CD4-positive, alpha-beta T cell treated with Interleukin-17A for 4 hours (primary cell): ENCODE measurements around the gene TOX2.

ENCODE experiments used
- DNase-seq: peaks from one replicate; pipeline ENCODE4 v3.0.0-alpha.2; 2020; ENCODE audit warnings: mixed read lengths

Gene TOX2

DNA sequence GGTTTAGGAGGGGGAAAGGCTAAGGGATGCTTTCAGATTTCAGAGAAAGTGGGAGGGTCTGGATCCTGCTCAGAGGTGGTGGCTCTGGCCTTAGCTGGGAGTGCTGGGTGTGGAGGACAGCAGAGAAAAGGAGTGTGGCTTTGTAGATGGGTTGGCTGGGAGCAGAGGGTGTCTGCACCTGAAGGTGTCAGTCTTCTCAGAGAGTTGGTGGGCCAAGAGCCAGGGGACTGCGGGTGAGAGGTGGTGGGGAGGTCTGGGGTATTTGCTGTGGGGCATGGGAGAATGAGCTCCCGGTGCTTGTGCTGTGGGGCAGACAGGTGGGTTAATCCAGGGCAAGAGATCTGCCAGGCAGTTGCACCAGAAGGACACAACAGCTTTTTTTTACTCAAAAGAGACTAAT lies 67.4 kb downstream of the TOX2 start:
- DNase-seq = no peak

DNA sequence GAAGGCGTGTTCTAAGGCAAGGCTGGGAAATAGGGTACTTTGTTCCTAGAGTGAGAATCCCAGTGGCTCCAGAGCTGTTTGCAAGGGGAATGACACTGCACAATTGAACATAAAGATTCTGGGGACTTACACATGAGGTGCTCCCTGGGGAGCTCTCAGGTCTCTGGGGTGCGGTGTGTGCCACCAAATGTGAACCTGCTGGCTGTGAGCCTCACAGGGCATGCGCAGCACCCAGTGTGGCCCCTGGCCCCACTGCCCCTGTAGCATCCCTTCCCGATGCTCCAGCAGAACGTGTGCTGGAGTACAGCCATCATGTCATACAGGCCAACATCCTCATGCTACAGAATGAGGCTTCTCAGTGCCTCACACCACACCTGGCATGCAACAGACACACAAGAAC lies 68.2 kb downstream of the TOX2 start:
- no peak for DNase-seq

DNA sequence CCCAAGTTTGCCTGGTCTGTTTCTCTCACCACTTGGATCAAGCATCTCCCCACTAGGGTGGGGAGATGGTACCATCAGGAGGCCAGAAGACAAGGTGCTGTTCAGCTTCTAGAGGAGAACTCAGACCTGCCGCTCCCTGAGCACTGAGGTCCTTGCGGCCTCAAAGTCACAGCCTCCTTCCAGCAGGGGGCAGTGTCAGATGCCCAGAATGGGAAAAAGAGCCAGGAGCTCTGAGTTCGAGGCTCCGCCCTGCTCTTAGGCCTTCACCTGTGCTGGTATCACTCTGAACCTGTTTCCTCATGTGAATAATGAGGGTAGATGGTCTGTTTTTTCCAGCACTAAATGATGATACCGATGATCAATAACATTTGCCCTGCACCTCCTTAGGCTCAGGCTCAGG lies 68.7 kb downstream of the TOX2 start:
- DNase-seq = peak; percentile 47

DNA sequence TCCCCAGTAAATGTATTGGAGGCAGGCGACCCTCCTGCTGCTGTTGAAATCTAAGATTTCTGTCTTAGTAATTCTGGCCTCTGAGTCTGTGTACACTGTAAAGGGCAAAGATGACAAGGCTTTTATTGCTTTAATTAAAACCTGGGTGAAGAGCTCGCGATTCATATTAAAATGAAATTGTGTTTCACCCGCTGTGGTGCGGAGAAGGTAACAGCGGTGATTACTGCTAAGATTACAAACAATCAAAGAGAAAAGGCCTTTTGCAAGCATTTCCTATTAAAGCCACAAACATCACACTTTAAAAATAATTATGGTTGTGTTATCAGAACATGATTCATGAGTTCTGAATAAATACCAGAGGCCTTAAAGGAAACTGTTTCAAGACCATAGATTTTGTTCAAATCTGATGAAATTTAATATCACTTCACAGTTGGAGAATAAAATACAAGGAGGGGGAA lies 69.3 kb downstream of the TOX2 start:
- no peak for DNase-seq

DNA sequence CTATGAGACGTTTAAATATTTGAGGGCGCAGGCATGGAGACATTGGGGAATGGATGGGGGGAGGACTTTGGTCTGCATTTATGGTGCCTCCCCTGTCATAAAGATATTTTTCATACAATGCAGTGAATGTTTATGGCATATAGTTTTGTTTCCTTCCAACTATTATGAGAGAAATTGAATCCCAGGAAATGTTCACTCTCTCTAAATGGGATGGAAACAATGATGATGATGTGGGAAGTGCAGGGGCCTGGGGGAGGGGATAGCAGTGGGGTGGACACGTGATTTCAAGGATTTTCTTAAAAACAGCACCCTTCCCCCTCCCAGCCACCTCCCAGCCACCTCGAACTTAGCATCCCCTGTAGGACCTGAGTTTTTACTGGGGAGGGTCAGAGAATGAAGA lies 69.9 kb downstream of the TOX2 start:
- no peak for DNase-seq

DNA sequence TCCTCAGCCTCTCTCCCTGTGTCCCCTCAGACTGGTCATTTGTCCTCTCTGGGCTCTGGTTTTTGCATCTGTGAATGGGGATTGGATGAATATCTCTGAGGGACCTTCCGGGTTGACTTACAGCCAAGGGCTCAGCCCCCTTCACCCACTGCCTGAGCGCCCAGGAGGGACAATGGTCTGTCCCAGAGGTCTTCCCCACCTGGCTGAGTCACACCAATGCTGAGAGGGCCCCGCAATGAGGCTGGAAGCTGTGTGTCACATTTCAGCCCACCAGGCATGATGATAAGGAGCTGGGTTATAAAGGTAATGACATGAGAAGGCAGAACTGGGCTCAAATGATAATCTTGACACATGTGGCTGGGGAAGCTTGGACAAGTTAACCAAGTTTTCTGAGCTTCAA lies 70.5 kb downstream of the TOX2 start:
- no peak for DNase-seq

DNA sequence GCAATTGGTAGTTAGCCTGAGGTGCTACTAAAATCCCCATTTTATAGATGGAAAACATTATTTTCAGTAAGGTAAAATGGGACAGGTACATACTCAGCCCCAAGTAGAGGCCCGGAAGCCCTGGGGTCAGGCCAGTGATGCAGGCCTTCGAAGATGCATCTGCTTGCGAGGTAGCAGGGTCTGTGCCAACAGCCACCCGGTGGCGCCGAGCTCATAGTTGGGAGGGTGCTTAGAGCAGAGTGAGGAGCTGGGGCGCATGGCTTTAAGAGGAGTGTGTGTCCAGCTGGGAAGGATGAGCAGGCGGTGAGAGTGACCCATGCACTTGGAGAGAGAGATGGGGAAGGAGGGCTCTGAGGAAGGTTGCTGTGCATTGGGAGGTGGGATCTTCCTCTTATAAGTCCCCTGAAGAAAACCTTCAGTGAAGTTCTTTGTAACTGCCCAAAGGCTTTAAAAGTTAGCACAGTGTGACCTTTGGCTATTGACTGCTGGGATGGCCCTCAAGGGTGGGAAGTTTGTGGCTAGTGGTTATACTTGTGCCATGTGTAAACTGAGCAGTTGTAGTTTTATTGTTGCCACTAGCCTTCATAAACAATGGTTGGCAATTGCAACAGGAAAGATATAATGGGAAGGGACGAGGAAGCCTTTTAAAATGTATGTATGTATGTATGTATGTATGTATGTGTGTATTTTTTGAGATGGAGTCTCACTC lies 71.1 kb downstream of the TOX2 start:
- DNase-seq = no peak

DNA sequence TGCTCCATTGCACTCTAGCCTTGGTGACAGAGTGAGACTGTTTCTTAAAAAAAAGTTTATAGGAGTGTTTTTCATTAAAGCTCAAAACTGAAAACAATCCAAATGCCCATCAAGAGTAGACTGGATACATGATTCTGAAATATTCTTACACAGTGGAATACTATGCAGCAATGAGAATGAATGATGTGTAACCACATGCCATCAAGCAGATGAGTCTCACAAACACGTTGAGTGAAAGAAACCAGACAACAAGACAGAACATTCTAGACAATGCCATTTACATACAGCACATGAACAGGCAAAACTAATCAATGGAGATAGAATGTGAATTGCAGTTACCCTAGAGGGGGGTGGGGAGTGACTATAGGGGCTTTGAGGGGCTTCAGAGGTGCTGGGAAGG lies 72.4 kb downstream of the TOX2 start:
- DNase-seq = no peak

DNA sequence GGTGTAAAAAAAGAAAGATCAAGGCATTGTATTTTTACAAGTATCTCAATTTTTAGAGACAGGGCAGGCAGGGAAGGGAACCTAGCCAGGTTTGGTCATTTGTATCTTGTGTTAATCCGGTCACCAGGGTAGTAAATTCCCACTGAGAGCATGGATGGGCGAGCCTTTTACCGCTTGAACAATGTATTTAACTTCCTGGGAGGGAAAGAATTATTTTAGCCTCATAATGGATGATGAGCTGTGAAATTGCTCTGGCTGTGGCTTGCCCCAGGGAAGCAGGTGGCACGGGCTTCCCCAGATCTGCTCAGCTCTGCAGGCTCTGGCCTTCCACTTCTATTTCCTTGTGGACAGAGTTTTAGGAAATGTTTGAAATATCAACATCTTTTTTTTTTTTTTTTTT lies 72.9 kb downstream of the TOX2 start:
- DNase-seq = no peak

DNA sequence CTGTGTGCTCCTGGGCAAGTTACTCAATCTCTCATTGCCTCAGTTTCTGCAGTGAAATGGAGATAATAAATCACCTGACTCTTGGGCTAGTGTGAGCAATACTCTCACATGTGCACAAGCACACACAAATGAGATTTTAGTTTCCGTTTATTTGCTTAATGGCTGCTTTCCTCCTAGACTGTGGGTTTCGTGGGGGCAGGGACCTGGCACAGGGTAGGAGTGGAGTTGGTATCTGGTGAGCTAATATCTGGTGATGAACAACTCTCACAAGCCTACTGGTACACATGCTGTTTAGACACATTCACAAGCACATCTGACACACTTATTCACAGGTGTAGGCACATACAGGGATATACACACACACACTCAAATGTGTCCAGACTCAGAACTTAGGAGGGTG lies 73.8 kb downstream of the TOX2 start:
- no peak for DNase-seq

DNA sequence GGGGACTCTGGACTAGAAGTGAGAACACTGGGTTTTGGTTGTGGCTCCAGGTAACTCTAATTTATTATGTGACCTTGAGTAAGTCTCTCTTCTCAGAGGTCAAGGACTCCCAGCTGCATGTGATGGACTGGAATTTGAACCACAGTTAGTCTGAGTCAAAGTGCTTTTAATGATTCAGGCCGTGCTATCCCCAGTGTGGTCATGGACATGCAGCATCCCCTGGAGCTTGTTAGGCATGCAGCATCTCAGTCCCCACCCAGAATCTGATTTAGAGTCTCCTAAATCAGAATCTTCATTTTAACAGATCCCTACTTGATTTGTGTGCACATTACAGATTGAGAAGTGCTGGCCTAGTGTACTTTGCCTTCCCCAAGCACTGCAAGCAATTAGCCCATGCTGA lies 74.2 kb downstream of the TOX2 start:
- DNase-seq = no peak

DNA sequence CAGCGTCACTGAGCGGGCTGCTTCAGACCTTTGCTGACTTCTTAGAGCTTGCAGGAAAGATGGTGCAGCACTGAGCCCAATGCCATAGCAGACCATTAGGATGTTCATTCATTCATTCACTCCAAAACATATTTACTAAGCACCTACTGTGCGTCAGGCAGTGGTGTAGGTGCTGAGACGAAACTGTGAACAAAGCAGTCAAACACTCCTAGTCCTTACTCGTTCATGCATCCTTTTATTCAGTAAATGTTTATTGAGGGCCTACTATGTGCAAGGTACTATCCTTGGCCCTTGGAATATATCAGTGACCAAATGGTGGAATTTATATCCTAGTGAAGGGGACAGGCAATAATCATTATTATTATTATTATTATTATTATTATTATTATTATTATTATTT lies 76.6 kb downstream of the TOX2 start:
- no peak for DNase-seq

DNA sequence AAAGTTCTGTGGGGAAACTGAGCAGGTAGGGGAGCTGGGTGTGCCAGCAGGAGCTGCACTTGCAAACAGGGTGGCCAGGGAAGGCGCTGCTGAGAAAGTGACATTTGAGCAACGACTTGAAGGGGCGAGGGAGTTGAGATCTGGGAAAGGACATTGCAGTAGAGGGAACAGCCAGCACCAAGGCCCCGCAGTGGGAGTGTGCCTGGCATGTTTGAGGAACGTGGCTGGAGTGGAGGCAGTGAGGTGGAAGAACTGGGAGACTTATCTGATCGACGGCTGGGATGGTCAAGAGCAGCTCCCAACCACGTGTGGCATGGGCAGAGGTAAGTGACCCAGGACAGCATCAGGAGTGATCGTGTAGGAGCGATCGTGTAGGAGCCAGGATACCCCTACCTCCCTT lies 77.3 kb downstream of the TOX2 start:
- DNase-seq = no peak

DNA sequence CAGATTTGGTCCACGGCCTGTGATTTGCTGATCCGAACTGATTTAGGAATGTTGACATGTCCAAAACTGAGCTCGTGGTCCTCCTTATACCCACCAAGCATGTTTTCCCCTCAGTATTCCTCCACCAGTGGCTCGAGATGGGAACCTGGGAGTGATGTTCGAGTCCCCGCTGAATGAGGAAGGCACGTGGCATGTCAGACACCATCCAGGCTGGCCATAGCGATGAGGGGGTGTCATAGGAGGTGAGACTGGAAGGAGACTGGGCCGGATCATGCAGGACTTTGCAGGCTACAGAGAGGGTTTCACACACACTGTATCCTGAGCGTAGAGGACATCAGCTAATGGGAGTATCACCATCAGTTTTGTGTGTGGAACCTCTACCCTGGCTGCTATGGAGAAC lies 78.2 kb downstream of the TOX2 start:
- DNase-seq = no peak

DNA sequence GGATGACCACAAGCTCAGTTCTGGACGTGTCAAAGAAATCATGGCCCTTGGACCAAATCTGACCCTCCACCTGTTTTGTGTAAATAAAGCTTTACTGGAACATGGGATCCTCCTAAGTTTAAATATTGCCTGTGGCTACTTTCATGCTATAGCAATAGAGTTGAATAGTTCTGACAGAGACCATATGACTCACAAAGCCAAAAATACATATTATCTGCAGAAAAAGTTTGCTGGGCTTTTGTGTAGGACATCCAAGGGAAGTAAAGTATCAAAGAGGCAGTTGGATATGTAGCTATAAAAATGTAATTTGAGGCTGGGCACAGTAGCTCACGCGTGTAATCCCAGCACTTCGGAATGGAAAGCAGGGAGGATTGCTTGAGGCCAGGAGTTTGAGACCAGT lies 78.9 kb downstream of the TOX2 start:
- DNase-seq = no peak

DNA sequence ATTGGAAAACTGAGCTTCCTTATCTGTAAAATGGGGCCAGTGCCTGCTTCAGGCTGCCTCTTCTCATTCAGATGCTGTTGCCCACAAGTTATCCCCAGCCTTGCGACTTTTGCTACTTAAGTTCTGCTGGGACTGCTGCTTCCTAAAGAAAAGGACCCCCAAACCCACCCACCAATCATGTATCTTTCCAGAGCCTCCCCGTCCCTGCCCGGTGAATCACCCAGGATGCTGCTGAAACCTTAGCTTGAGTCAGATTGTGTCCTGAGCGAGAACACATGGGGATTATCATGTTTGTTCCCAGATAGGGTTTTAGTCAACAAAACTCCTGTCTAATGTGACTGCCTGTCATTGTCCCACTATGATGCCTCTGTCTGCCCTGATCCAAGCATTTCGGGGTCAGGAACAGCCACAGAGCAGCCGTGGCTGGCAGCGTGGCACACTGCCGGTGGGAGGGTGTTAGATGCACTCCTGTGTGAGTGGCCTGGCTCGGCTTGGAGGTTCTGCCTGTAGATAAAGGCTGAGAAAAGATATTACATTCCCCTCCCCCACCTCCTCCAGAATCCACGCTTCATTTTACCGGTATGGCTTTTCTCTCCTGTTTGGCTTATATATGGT lies 79.9 kb downstream of the TOX2 start:
- DNase-seq = no peak

DNA sequence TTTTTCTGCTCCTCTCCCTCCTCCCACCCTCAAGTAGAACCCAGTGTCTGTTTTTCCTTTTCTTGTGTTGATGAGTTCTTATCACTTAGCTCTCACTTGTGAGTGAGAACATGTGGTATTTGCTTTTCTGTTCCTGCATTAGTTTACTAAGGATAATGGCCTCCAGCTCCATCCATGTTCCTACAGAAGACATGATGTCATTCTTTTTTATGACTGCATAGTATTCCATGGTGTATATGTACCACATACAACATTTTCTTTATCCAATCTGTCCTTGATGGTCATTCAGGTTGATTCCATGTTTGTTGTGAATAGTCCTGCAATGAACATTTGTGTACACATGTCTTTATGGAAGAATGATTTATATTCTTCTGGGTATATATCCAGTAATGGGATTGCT lies 81.0 kb downstream of the TOX2 start:
- no peak for DNase-seq

DNA sequence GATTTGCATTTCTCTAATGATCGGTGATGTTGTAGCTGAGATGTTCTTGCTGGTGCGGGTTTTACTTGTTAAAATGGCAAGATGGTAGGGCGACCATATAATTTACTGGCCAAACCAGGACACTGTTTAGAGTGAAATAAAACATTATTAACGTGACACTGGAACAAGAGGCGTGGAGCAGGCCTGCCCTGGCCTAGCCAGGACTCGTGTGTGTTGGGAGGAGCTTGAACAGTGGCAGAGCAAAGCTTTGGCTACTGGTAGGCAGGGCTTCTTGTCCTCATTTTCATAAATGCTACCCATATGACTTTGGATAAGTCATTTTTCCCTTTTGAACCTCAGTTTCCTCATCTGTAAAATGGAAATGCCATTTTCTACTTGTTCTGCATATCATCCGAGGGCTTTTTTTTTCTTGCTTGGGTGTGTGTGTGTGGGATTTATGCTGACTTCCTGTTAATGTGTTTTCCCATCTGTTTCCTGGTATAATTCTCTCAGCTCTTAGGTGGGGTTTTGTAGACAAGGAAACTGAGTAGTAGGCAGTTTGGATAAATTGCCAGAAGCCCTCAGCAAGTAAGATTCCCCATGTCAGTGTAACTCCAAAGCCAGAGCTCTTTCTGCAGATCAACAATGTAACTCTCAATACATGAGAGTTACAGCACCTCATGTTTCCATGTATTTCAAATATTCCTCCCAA lies 81.7 kb downstream of the TOX2 start:
- no peak for DNase-seq

DNA sequence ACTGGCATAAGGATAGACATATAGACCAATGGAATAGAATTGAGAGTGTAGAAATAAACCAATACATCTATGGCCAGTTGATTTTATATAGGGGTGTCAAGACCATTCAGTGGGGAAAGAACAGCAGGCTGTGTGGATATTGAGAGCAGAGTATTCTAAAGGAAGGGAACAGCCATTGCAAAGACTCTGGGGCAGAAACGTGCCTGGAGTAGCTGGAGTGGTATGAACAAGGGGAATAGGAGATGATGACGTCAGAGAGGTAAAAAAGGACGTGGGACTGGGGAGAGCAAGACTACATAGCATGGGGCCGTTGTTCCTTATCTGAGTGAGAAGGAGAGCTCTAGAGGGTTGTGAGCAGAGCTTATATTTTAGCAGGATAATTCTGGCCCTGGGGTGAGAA lies 85.2 kb downstream of the TOX2 start:
- no peak for DNase-seq

DNA sequence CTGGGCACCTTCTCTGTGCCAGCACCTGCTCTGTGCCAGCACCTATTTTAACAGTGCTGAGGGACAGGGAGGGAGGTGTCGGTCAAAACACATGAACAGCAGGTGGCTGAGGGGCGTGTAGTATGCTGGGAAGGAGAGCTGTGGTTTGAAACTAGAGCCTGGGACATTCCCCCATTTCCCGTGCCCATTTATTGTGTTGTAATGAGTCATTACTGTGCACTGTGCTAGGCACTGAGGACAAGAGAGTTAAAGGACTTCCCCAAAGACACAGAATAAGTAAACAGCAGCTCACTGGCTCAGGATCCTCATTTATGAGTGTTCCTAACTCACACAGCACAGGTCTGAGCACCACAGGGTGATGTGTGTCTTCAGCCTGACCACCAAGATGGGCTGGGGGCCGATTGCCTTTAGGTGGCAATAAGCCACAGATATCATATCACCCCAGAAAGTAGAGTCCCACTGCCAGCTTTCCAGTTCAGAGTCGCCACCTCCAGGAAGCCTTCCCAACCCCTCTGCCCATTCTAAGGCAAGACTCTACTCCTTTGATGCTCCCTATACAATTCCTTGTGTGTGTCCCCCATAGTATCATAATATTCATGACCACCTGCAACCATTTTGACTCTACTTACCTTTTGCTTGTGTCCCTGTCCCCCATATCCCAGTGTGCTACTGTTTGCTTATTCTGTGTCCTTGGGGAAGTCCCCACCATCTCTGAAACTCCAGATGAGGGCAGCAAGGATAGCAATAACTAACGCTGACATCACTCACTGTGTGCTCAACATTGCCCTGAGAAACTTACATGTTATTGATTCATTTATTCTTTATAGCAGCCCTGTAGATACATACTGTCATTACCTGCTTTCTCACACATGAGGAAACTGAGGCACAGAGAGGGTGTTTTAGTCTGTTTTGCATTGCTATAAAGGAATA lies 87.3 kb downstream of the TOX2 start:
- no peak for DNase-seq

DNA sequence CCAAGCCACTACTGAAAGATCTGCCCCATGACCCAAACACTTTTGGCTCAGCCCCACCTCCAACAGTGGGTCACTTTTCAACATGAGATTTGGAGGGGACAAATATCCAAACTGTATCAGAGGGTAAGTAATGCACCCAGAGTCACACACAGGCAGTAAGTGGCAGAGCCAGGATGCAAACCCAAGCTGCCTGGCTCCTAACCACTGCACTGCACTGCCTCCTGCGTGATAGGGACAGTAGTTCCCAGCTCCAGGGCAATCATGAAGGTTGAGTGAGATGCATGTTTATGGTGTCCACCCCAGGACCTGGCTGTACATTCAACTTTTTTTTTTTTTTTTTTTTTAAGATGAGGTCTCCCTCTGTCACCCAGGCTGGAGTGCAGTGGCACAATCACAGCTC lies 88.2 kb downstream of the TOX2 start:
- no peak for DNase-seq

DNA sequence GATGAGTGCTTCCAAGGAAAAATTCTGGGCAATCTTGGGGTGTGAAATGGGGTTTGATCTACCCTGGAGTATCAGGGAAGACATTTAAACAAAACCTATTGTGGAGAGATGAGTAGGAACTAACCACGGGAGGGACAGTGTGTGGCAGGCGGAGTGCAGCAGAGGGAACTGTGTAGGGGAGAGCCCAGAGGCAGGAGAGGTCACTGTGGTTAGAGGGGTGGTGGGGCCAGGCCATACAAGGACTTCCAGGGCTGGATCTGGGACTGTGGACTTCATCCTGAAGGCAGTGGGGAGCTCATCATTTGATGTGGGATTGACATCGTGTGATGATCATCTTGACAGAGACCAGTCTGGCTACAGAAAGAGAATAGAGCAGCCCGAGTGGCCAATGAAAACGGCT lies 89.0 kb downstream of the TOX2 start:
- DNase-seq = no peak

DNA sequence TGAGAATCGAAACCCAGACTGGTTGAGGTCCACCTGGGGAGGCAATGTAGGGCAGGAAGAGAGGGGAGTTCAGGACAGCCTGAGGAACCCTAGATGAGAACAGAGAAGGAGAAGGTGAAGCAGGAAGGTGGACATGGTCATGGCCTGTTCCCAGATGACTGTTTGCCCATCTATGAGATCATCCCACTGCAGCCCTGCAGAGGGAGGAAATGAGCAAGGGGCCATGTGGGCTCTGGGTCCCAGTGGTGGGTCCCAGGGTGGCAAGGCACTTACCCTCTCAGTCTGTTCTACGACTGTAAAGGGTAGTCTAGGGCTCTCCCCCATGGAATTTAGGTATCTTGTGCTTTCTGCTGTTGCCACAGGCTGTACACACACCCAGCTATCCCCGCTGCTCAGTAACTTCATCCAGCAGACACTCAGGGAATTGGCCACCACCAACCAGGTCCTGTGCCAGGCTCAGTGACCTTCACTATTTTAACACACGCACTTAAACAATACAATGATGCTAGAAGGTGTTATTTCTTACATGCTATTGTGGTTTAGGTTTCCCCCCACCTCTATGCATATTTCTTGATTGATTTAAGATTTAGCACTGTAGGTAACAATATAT lies 89.8 kb downstream of the TOX2 start:
- no peak for DNase-seq
